GM23338 (cell line): ENCODE data around the gene SH2D2A. TPM values are rescaled to one million over a fixed set of nuclear protein-coding genes. Genes with fewer than 3 reads are reported as not detected.

Source experiments
- ATAC-seq: fragments of 200-7000 bp; cut with Tn5 transposase; 3 replicates; pipeline ENCODE4 v1.9.1; 2020
- DNase-seq: peaks from one replicate; pipeline ENCODE4 v3.0.0-alpha.2; 2015; ENCODE audit warnings: low spot score
- H2AFZ ChIP-seq: fragments of 200-600 bp; sonication (generic); 2 replicates; pipeline ENCODE4 v1.8.0; 2016; ENCODE audit warnings: antibody characterized with exemption, mild to moderate bottlenecking, moderate library complexity
- H3F3A ChIP-seq: fragments of 200-600 bp; sonication (generic); replicated peaks from 2 replicates; pipeline ENCODE4 v1.8.0; 2017; ENCODE audit warnings: antibody characterized with exemption, mixed run types, low read depth
- H3K27ac ChIP-seq: fragments of 200-600 bp; sonication (generic); 2 replicates; pipeline ENCODE4 v1.6.1; 2016; ENCODE audit warnings: low read depth
- H3K27me3 ChIP-seq: fragments of 200-600 bp; sonication (generic); 2 replicates; pipeline ENCODE4 v1.8.0; 2016; ENCODE audit warnings: mild to moderate bottlenecking, mixed run types, moderate library complexity; ENCODE audit not compliant: insufficient read depth
- H3K36me3 ChIP-seq: fragments of 200-600 bp; sonication (generic); 2 replicates; pipeline ENCODE4 v1.8.0; 2016; ENCODE audit warnings: mild to moderate bottlenecking; ENCODE audit not compliant: insufficient read depth
- H3K4me1 ChIP-seq: fragments of 200-600 bp; sonication (generic); 2 replicates; pipeline ENCODE4 v1.8.0; 2016; ENCODE audit warnings: mild to moderate bottlenecking, moderate library complexity; ENCODE audit not compliant: insufficient read depth
- H3K4me2 ChIP-seq: fragments of 200-600 bp; sonication (generic); 2 replicates; pipeline ENCODE4 v1.7.1; 2017; ENCODE audit warnings: mixed run types
- H3K4me3 ChIP-seq: fragments of 200-600 bp; sonication (generic); 2 replicates; pipeline ENCODE4 v1.6.1; 2016; ENCODE audit warnings: mixed run types
- H3K79me2 ChIP-seq: fragments of 200-600 bp; sonication (generic); replicated peaks from 2 replicates; pipeline ENCODE4 v1.8.0; 2017; ENCODE audit warnings: mild to moderate bottlenecking; ENCODE audit not compliant: insufficient read depth
- H3K9me2 ChIP-seq: fragments of 200-600 bp; sonication (generic); 2 replicates; pipeline ENCODE4 v1.8.0; 2017; ENCODE audit not compliant: insufficient read depth
- H4K20me1 ChIP-seq: fragments of 200-600 bp; sonication (generic); replicated peaks from 2 replicates; pipeline ENCODE4 v1.8.0; 2017; ENCODE audit warnings: mild to moderate bottlenecking; ENCODE audit not compliant: insufficient read depth
- H3K27ac Mint-ChIP-seq: 2 replicates; pipeline ENCODE4 v1.8.0; 2020; ENCODE audit warnings: inconsistent platforms, mild to moderate bottlenecking, moderate library complexity, mixed read lengths
- H3K27me3 Mint-ChIP-seq: 3 replicates; pipeline ENCODE4 v1.8.0; 2022; ENCODE audit warnings: low read depth, mild to moderate bottlenecking, moderate library complexity, mixed read lengths, inconsistent platforms; ENCODE audit not compliant: insufficient read depth, poor library complexity
- H3K36me3 Mint-ChIP-seq: 3 replicates; pipeline ENCODE4 v1.8.0; 2021; ENCODE audit warnings: low read depth, mild to moderate bottlenecking, inconsistent platforms, moderate library complexity, mixed read lengths
- H3K4me1 Mint-ChIP-seq: 3 replicates; pipeline ENCODE4 v1.8.0; 2020; ENCODE audit warnings: mild to moderate bottlenecking, inconsistent platforms, mixed read lengths
- H3K4me3 Mint-ChIP-seq: 3 replicates; pipeline ENCODE4 v1.8.0; 2021; ENCODE audit warnings: moderate library complexity, mild to moderate bottlenecking, inconsistent platforms, mixed read lengths
- H3K9me3 Mint-ChIP-seq: 3 replicates; pipeline ENCODE4 v1.8.0; 2020; ENCODE audit warnings: moderate library complexity, mild to moderate bottlenecking, inconsistent platforms, mixed read lengths
- CREB1 ChIP-seq: fragments of 250-450 bp; sonication (Bioruptor Pico); IDR thresholded peaks from 2 replicates; pipeline ENCODE4 v1.5.0; 2020; ENCODE audit warnings: low read depth, mild to moderate bottlenecking, moderate library complexity
- EZH2 ChIP-seq: fragments of 200-600 bp; sonication (generic); IDR thresholded peaks from one replicate; pipeline ENCODE4 v1.8.0; 2017; ENCODE audit warnings: antibody characterized with exemption, mild to moderate bottlenecking, low read depth; ENCODE audit not compliant: unreplicated experiment
- EZH2phosphoT487 ChIP-seq: fragments of 200-600 bp; sonication (generic); IDR thresholded peaks from one replicate; pipeline ENCODE4 v1.8.1; 2018; ENCODE audit warnings: antibody characterized with exemption; ENCODE audit not compliant: unreplicated experiment
- JUNB ChIP-seq: IDR thresholded peaks from one replicate; pipeline ENCODE4 v1.6.1; 2016; ENCODE audit warnings: antibody characterized with exemption; ENCODE audit not compliant: unreplicated experiment
- NANOG ChIP-seq: IDR thresholded peaks from 2 replicates; pipeline ENCODE4 v1.6.1; 2016; ENCODE audit warnings: antibody characterized with exemption, borderline replicate concordance
- POLR2AphosphoS5 ChIP-seq: IDR thresholded peaks from 2 replicates; pipeline ENCODE4 v1.6.1; 2016; ENCODE audit warnings: antibody characterized with exemption, low read depth
- STAT1 ChIP-seq: IDR thresholded peaks from one replicate; pipeline ENCODE4 v1.6.1; 2016; ENCODE audit warnings: antibody characterized with exemption; ENCODE audit not compliant: unreplicated experiment
- ZNF114 ChIP-seq: fragments of 250-450 bp; sonication (Bioruptor Pico); IDR thresholded peaks from 2 replicates; pipeline ENCODE4 v1.5.0; 2020; ENCODE audit warnings: mild to moderate bottlenecking, moderate library complexity
- ZNF331 ChIP-seq: fragments of 250-450 bp; sonication (Bioruptor Pico); IDR thresholded peaks from 2 replicates; pipeline ENCODE4 v1.5.0; 2020; ENCODE audit warnings: low read depth, mild to moderate bottlenecking, moderate library complexity
- polyA plus RNA-seq: library from polyadenylated mRNA; unstranded; fragments of >200 nt; fragmentation: Nextera tagmentation; extraction: Ambion mirVana; gene quantifications from 2 replicates; pipeline ENCODE4 v1.2.1, GENCODE V29; 2016
- total RNA-seq: library from RNA; depleted of rRNA; stranded (reverse); fragments of >200 nt; shearing (Covaris generic); gene quantifications from 2 replicates; pipeline ENCODE4 v1.2.3, GENCODE V29; 2014
- TF ChIP-seq, protein P1 (sequence below): IDR thresholded peaks from 2 replicates; pipeline ENCODE4 v1.6.1; 2016; ENCODE audit warnings: antibody characterized with exemption
- TF ChIP-seq, protein P2 (sequence below), 2 experiments: fragments of 200-600 bp in 1 of 2; sonication (generic) in 1 of 2; conservative IDR thresholded peaks; 2 replicates each; pipeline versions ENCODE4 v1.5.1 to v1.6.1; 2016 to 2017; ENCODE audit warnings: antibody characterized with exemption in 2 of 2, low read depth in 2 of 2, mild to moderate bottlenecking in 2 of 2, moderate library complexity in 1 of 2
- TF ChIP-seq, protein P3 (sequence below): fragments of 250-450 bp; sonication (Bioruptor Pico); IDR thresholded peaks from 2 replicates; pipeline ENCODE4 v1.5.0; 2020; ENCODE audit warnings: mild to moderate bottlenecking, moderate library complexity
- TF ChIP-seq, protein P4 (sequence below): IDR thresholded peaks from one replicate; pipeline ENCODE4 v1.6.1; 2018; ENCODE audit warnings: antibody characterized with exemption; ENCODE audit not compliant: unreplicated experiment

Gene SH2D2A
- total and polyA plus RNA-seq, 2 experiments from 2014 or later, result 5.5 to 11.5 TPM

DNA sequence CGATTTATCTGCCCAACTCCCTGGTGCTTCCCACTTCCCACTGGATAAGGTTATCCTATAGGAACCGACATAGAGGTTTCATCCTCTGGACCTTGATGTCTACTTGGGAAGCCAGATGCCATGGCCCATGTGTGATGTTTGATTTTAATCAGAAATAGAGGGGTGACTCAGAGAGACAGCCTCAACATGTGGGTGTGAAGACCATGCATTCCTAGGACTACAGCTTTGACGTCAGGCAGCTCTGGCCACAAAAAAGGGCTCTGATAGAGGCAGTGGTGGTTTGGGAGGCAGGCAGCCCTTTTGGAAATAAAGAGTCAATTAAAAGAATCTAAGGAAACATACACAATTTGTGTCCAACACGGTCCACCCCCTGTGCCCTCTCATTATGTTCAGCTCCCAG, 5.2 kb upstream of the SH2D2A start:
- no peaks in the 10 kb centered on the region for H4K20me1 ChIP-seq
- H3K9me2 ChIP-seq, result no peaks in the 10 kb centered on the region
- no peak for DNase-seq
- H2AFZ ChIP-seq, result no peak overlapping the region
- H3K9me3 Mint-ChIP-seq, result no peaks in the 10 kb centered on the region
- no peaks in the 10 kb centered on the region for H3K36me3 Mint-ChIP-seq
- H3K27me3 Mint-ChIP-seq, result peaks cover 4% of the 10 kb centered on the region
- peaks cover 8% of the 10 kb centered on the region; the same call in 1 of the 2 replicates for H3K27me3 ChIP-seq
- no peak overlapping the region for H3K4me3 Mint-ChIP-seq
- no peak for ATAC-seq
- H3K4me2 ChIP-seq, result no peak overlapping the region
- no peak overlapping the region for H3K4me3 ChIP-seq
- no peaks in the 10 kb centered on the region for H3K4me1 Mint-ChIP-seq
- H3F3A ChIP-seq, result 0 out of 2 replicates have a peak, but pooled peaks cover 4% of the 10 kb centered on the region
- TF ChIP-seq POLR2AphosphoS5 (no peak), JUNB (no peak), EZH2phosphoT487 (no peak), ZNF114 (CRISPR knock-in tag) (no peak), NANOG (no peak), STAT1 (no peak), ZNF331 (no peak), CREB1 (CRISPR knock-in tag) (no peak), EZH2 (no peak)
- TF ChIP-seq, protein P1, sequence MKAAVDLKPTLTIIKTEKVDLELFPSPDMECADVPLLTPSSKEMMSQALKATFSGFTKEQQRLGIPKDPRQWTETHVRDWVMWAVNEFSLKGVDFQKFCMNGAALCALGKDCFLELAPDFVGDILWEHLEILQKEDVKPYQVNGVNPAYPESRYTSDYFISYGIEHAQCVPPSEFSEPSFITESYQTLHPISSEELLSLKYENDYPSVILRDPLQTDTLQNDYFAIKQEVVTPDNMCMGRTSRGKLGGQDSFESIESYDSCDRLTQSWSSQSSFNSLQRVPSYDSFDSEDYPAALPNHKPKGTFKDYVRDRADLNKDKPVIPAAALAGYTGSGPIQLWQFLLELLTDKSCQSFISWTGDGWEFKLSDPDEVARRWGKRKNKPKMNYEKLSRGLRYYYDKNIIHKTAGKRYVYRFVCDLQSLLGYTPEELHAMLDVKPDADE, result no peak
- TF ChIP-seq, protein P2, sequence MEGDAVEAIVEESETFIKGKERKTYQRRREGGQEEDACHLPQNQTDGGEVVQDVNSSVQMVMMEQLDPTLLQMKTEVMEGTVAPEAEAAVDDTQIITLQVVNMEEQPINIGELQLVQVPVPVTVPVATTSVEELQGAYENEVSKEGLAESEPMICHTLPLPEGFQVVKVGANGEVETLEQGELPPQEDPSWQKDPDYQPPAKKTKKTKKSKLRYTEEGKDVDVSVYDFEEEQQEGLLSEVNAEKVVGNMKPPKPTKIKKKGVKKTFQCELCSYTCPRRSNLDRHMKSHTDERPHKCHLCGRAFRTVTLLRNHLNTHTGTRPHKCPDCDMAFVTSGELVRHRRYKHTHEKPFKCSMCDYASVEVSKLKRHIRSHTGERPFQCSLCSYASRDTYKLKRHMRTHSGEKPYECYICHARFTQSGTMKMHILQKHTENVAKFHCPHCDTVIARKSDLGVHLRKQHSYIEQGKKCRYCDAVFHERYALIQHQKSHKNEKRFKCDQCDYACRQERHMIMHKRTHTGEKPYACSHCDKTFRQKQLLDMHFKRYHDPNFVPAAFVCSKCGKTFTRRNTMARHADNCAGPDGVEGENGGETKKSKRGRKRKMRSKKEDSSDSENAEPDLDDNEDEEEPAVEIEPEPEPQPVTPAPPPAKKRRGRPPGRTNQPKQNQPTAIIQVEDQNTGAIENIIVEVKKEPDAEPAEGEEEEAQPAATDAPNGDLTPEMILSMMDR (conservative IDR thresholded peaks at IDR 0.05; ENCODE audit: low read depth in 2 of 2), result no peak
- TF ChIP-seq, protein P3, sequence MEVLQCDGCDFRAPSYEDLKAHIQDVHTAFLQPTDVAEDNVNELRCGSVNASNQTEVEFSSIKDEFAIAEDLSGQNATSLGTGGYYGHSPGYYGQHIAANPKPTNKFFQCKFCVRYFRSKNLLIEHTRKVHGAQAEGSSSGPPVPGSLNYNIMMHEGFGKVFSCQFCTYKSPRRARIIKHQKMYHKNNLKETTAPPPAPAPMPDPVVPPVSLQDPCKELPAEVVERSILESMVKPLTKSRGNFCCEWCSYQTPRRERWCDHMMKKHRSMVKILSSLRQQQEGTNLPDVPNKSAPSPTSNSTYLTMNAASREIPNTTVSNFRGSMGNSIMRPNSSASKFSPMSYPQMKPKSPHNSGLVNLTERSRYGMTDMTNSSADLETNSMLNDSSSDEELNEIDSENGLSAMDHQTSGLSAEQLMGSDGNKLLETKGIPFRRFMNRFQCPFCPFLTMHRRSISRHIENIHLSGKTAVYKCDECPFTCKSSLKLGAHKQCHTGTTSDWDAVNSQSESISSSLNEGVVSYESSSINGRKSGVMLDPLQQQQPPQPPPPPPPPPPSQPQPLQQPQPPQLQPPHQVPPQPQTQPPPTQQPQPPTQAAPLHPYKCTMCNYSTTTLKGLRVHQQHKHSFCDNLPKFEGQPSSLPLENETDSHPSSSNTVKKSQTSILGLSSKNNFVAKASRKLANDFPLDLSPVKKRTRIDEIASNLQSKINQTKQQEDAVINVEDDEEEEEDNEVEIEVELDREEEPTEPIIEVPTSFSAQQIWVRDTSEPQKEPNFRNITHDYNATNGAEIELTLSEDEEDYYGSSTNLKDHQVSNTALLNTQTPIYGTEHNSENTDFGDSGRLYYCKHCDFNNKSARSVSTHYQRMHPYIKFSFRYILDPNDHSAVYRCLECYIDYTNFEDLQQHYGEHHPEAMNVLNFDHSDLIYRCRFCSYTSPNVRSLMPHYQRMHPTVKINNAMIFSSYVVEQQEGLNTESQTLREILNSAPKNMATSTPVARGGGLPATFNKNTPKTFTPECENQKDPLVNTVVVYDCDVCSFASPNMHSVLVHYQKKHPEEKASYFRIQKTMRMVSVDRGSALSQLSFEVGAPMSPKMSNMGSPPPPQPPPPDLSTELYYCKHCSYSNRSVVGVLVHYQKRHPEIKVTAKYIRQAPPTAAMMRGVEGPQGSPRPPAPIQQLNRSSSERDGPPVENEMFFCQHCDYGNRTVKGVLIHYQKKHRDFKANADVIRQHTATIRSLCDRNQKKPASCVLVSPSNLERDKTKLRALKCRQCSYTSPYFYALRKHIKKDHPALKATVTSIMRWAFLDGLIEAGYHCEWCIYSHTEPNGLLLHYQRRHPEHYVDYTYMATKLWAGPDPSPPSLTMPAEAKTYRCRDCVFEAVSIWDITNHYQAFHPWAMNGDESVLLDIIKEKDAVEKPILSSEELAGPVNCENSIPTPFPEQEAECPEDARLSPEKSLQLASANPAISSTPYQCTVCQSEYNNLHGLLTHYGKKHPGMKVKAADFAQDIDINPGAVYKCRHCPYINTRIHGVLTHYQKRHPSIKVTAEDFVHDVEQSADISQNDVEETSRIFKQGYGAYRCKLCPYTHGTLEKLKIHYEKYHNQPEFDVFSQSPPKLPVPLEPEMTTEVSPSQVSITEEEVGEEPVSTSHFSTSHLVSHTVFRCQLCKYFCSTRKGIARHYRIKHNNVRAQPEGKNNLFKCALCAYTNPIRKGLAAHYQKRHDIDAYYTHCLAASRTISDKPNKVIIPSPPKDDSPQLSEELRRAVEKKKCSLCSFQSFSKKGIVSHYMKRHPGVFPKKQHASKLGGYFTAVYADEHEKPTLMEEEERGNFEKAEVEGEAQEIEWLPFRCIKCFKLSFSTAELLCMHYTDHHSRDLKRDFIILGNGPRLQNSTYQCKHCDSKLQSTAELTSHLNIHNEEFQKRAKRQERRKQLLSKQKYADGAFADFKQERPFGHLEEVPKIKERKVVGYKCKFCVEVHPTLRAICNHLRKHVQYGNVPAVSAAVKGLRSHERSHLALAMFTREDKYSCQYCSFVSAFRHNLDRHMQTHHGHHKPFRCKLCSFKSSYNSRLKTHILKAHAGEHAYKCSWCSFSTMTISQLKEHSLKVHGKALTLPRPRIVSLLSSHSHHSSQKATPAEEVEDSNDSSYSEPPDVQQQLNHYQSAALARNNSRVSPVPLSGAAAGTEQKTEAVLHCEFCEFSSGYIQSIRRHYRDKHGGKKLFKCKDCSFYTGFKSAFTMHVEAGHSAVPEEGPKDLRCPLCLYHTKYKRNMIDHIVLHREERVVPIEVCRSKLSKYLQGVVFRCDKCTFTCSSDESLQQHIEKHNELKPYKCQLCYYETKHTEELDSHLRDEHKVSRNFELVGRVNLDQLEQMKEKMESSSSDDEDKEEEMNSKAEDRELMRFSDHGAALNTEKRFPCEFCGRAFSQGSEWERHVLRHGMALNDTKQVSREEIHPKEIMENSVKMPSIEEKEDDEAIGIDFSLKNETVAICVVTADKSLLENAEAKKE, result no peak
- TF ChIP-seq, protein P4, sequence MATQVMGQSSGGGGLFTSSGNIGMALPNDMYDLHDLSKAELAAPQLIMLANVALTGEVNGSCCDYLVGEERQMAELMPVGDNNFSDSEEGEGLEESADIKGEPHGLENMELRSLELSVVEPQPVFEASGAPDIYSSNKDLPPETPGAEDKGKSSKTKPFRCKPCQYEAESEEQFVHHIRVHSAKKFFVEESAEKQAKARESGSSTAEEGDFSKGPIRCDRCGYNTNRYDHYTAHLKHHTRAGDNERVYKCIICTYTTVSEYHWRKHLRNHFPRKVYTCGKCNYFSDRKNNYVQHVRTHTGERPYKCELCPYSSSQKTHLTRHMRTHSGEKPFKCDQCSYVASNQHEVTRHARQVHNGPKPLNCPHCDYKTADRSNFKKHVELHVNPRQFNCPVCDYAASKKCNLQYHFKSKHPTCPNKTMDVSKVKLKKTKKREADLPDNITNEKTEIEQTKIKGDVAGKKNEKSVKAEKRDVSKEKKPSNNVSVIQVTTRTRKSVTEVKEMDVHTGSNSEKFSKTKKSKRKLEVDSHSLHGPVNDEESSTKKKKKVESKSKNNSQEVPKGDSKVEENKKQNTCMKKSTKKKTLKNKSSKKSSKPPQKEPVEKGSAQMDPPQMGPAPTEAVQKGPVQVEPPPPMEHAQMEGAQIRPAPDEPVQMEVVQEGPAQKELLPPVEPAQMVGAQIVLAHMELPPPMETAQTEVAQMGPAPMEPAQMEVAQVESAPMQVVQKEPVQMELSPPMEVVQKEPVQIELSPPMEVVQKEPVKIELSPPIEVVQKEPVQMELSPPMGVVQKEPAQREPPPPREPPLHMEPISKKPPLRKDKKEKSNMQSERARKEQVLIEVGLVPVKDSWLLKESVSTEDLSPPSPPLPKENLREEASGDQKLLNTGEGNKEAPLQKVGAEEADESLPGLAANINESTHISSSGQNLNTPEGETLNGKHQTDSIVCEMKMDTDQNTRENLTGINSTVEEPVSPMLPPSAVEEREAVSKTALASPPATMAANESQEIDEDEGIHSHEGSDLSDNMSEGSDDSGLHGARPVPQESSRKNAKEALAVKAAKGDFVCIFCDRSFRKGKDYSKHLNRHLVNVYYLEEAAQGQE, result no peak
- no peak overlapping the region for H3K27ac Mint-ChIP-seq
- H3K36me3 ChIP-seq, result no peaks in the 10 kb centered on the region
- no peaks in the 10 kb centered on the region for H3K4me1 ChIP-seq
- H3K79me2 ChIP-seq, result no peaks in the 10 kb centered on the region
- no peak overlapping the region for H3K27ac ChIP-seq
